Measurements from ENCODE around the gene SORCS2. TPM values are rescaled to one million over a fixed set of nuclear protein-coding genes. Genes with fewer than 3 reads are reported as not detected.

Gene SORCS2
- total RNA-seq, 4 donors from 2014 or later = 0.07 to 1.2 (median 0.11) TPM

GRCh38 chr4:7399440-7400234, 207.3 kb downstream of the SORCS2 start:
- in situ Hi-C loops (cut with MboI; ENCODE audit: low sequenced_read_pairs in 4 of 4) (no loop called here), intact Hi-C loops (cut with DNase I; ENCODE audit: low total_unique reads) (no loop called here)
- H3K4me1 ChIP-seq = no peaks in the 10 kb centered on the region
- no peak for TF ChIP-seq POLR2A (IDR thresholded peaks at IDR 0.05)
- TF ChIP-seq CTCF (IDR thresholded peaks at IDR 0.05 in 4 of 5, conservative IDR thresholded peaks at IDR 0.05 in 1 of 5) = no peak
- no peak overlapping the region for H3K4me3 ChIP-seq
- no peaks in the 10 kb centered on the region for H3K9me3 ChIP-seq
- H3K27ac ChIP-seq = no peak overlapping the region
- ATAC-seq = no peak
- no peaks in the 10 kb centered on the region for H3K36me3 ChIP-seq
- peaks cover 13 to 15% (median 14%) of the 10 kb centered on the region in 3 donors for H3K27me3 ChIP-seq
- DNase-seq = no peak

GRCh38 chr4:7400671-7401298, 208.4 kb downstream of the SORCS2 start:
- no peak for TF ChIP-seq CTCF (IDR thresholded peaks at IDR 0.05 in 4 of 5, conservative IDR thresholded peaks at IDR 0.05 in 1 of 5)
- no peak for TF ChIP-seq POLR2A (IDR thresholded peaks at IDR 0.05)

GRCh38 chr4:7402526-7402925, 210.2 kb downstream of the SORCS2 start:
- intact Hi-C loops (cut with DNase I; ENCODE audit: low total_unique reads) (no loop called here), in situ Hi-C loops (cut with MboI; ENCODE audit: low sequenced_read_pairs in 4 of 4) (no loop called here)
- no peak for DNase-seq
- Histone ChIP-seq H3K27ac (no peak overlapping the region), H3K4me3 (no peak overlapping the region), H3K4me1 (peaks cover 0 to 4% of the 10 kb centered on the region in 2 donors), H3K27me3 (peaks cover 5 to 8% (median 6%) of the 10 kb centered on the region in 3 donors), H3K36me3 (no peaks in the 10 kb centered on the region), H3K9me3 (no peaks in the 10 kb centered on the region)
- no peak for ATAC-seq
- TF ChIP-seq CTCF (IDR thresholded peaks at IDR 0.05 in 4 of 5, conservative IDR thresholded peaks at IDR 0.05 in 1 of 5) (no peak), POLR2A (IDR thresholded peaks at IDR 0.05) (no peak)

More at GRCh38 chr4:7400671-7401298, 208.4 kb downstream of the SORCS2 start:
- Histone ChIP-seq H3K36me3 (no peaks in the 10 kb centered on the region), H3K4me1 (no peaks in the 10 kb centered on the region), H3K27me3 (peaks cover 8 to 14% (median 10%) of the 10 kb centered on the region in 3 donors), H3K4me3 (no peak overlapping the region), H3K9me3 (no peaks in the 10 kb centered on the region), H3K27ac (no peak overlapping the region)
- DNase-seq (no peak), ATAC-seq (no peak)
- intact Hi-C loops (cut with DNase I; ENCODE audit: low total_unique reads) = no loop called here
- in situ Hi-C loops (cut with MboI; ENCODE audit: low sequenced_read_pairs in 4 of 4) = no loop called here

- no peaks in the 10 kb centered on the region for H3K9me3 ChIP-seq
- H3K36me3 ChIP-seq = no peaks in the 10 kb centered on the region
- H3K4me1 ChIP-seq = peaks cover 0 to 4% of the 10 kb centered on the region in 2 donors
- peaks cover 2 to 8% (median 2%) of the 10 kb centered on the region in 3 donors for H3K27me3 ChIP-seq
- no peak for ATAC-seq
- no peak overlapping the region for H3K4me3 ChIP-seq
- no peak for TF ChIP-seq POLR2A (IDR thresholded peaks at IDR 0.05)
- no peak for TF ChIP-seq CTCF (IDR thresholded peaks at IDR 0.05 in 4 of 5, conservative IDR thresholded peaks at IDR 0.05 in 1 of 5)
- in situ Hi-C loops (cut with MboI; ENCODE audit: low sequenced_read_pairs in 4 of 4) (no loop called here), intact Hi-C loops (cut with DNase I; ENCODE audit: low total_unique reads) (no loop called here)
- H3K27ac ChIP-seq = no peak overlapping the region
- DNase-seq = no peak
Observed at GRCh38 chr4:7403001-7403400, 210.7 kb downstream of the SORCS2 start.

Data from gastrocnemius medialis (tissue), 4 donors.